ENCODE data around the gene NUP188. TPM values are rescaled to one million over a fixed set of nuclear protein-coding genes. Genes with fewer than 3 reads are reported as not detected.

NUP188 gene
- total and polyA plus RNA-seq, 4 donors: 6.9 to 34.7 (median 19.2) TPM

DNA sequence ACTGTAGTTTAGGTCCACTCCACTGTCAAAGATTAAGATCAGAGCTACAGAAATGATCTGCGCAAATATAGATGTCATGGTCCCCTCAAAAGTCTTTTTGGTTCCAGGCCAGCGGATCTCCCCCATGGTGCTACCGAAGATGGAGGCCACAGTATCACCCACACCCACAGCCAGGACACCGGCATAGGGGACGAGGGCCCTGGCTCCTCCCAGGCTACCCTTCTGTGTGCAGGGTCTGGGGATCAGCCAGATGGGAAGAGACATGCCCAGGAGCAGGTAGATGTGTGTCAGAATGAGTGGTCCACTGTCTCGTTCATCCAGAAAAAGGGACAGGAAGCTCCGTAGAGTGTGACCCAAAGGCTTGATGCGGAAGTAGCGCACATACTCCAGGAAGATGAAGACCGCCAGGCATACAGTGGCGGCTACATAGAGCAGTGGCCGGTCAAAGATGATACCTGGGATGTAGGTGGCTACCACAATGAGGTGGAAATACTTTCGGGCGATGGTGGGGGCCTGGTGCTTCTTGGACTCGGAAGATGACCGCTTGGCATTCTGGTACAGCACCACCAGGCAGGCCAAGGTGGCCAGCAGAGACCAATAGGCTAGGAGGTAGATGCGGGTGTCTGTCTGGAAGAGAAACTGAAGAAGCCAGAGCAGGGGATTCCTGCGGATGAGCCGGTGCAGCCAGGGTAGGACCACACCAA is 1.5 kb upstream of the NUP188 start:
- Histone ChIP-seq H3K4me3 (ENCODE audit: low read depth in 1 of 3, low read length in 3 of 3) (no peak overlapping the region), H3K27ac (ENCODE audit: low read depth in 1 of 2, low read length in 2 of 2) (no peak overlapping the region), H3K27me3 (ENCODE audit: control insufficient read depth in 4 of 4, insufficient read depth in 4 of 4, low read length in 3 of 4) (no peaks in the 10 kb centered on the region), H3K9me3 (ENCODE audit: control insufficient read depth in 4 of 4, low read length in 3 of 4) (no peaks in the 10 kb centered on the region), H3K36me3 (ENCODE audit: control insufficient read depth in 4 of 4, insufficient read depth in 3 of 4, low read depth in 1 of 4, low read length in 3 of 4) (peaks cover 2 to 17% (median 6%) of the 10 kb centered on the region in 4 donors), H3K4me1 (ENCODE audit: control insufficient read depth in 4 of 4, insufficient read depth in 4 of 4, low read length in 3 of 4) (peaks cover 6 to 21% (median 16%) of the 10 kb centered on the region in 4 donors), H3K9ac (ENCODE audit: low read depth in 1 of 2, low read length in 2 of 2) (no peak overlapping the region)
- no peak for DNase-seq (ENCODE audit: low spot score)
- 97% methylated on average over 19 of the region's 19 CpGs for WGBS
- TF ChIP-seq TAF1 (conservative IDR thresholded peaks at IDR 0.05) (no peak), FOXA1 (IDR thresholded peaks at IDR 0.05) (no peak), HNF4G (IDR thresholded peaks at IDR 0.05) (no peak), YY1 (IDR thresholded peaks at IDR 0.05) (no peak), HNF4A (conservative IDR thresholded peaks at IDR 0.05) (no peak), FOXA2 (IDR thresholded peaks at IDR 0.05) (no peak), RXRA (IDR thresholded peaks at IDR 0.05) (no peak), RAD21 (IDR thresholded peaks at IDR 0.05) (no peak), GABPA (IDR thresholded peaks at IDR 0.05 in 1 of 2, conservative IDR thresholded peaks at IDR 0.05 in 1 of 2) (no peak), EGR1 (IDR thresholded peaks at IDR 0.05; ENCODE audit: low read depth in 2 of 2) (no peak), SP1 (IDR thresholded peaks at IDR 0.05) (no peak), JUND (IDR thresholded peaks at IDR 0.05) (no peak), NR2F2 (IDR thresholded peaks at IDR 0.05) (no peak)
- TF ChIP-seq, protein P1, sequence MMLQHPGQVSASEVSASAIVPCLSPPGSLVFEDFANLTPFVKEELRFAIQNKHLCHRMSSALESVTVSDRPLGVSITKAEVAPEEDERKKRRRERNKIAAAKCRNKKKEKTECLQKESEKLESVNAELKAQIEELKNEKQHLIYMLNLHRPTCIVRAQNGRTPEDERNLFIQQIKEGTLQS (IDR thresholded peaks at IDR 0.05): no peak
- TF ChIP-seq, protein P2, sequence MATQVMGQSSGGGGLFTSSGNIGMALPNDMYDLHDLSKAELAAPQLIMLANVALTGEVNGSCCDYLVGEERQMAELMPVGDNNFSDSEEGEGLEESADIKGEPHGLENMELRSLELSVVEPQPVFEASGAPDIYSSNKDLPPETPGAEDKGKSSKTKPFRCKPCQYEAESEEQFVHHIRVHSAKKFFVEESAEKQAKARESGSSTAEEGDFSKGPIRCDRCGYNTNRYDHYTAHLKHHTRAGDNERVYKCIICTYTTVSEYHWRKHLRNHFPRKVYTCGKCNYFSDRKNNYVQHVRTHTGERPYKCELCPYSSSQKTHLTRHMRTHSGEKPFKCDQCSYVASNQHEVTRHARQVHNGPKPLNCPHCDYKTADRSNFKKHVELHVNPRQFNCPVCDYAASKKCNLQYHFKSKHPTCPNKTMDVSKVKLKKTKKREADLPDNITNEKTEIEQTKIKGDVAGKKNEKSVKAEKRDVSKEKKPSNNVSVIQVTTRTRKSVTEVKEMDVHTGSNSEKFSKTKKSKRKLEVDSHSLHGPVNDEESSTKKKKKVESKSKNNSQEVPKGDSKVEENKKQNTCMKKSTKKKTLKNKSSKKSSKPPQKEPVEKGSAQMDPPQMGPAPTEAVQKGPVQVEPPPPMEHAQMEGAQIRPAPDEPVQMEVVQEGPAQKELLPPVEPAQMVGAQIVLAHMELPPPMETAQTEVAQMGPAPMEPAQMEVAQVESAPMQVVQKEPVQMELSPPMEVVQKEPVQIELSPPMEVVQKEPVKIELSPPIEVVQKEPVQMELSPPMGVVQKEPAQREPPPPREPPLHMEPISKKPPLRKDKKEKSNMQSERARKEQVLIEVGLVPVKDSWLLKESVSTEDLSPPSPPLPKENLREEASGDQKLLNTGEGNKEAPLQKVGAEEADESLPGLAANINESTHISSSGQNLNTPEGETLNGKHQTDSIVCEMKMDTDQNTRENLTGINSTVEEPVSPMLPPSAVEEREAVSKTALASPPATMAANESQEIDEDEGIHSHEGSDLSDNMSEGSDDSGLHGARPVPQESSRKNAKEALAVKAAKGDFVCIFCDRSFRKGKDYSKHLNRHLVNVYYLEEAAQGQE (IDR thresholded peaks at IDR 0.05): no peak
- TF ChIP-seq, protein P3, sequence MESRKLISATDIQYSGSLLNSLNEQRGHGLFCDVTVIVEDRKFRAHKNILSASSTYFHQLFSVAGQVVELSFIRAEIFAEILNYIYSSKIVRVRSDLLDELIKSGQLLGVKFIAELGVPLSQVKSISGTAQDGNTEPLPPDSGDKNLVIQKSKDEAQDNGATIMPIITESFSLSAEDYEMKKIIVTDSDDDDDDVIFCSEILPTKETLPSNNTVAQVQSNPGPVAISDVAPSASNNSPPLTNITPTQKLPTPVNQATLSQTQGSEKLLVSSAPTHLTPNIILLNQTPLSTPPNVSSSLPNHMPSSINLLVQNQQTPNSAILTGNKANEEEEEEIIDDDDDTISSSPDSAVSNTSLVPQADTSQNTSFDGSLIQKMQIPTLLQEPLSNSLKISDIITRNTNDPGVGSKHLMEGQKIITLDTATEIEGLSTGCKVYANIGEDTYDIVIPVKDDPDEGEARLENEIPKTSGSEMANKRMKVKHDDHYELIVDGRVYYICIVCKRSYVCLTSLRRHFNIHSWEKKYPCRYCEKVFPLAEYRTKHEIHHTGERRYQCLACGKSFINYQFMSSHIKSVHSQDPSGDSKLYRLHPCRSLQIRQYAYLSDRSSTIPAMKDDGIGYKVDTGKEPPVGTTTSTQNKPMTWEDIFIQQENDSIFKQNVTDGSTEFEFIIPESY (IDR thresholded peaks at IDR 0.05): no peak
- TF ChIP-seq, protein P4, sequence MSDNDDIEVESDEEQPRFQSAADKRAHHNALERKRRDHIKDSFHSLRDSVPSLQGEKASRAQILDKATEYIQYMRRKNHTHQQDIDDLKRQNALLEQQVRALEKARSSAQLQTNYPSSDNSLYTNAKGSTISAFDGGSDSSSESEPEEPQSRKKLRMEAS (IDR thresholded peaks at IDR 0.05): no peak
- TF ChIP-seq, protein P5, sequence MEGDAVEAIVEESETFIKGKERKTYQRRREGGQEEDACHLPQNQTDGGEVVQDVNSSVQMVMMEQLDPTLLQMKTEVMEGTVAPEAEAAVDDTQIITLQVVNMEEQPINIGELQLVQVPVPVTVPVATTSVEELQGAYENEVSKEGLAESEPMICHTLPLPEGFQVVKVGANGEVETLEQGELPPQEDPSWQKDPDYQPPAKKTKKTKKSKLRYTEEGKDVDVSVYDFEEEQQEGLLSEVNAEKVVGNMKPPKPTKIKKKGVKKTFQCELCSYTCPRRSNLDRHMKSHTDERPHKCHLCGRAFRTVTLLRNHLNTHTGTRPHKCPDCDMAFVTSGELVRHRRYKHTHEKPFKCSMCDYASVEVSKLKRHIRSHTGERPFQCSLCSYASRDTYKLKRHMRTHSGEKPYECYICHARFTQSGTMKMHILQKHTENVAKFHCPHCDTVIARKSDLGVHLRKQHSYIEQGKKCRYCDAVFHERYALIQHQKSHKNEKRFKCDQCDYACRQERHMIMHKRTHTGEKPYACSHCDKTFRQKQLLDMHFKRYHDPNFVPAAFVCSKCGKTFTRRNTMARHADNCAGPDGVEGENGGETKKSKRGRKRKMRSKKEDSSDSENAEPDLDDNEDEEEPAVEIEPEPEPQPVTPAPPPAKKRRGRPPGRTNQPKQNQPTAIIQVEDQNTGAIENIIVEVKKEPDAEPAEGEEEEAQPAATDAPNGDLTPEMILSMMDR (IDR thresholded peaks at IDR 0.05; ENCODE audit: low read depth, low read length, missing input control): no peak

Measured in liver (tissue), 9 donors.